HCEC 1CT (cell line): ENCODE measurements around the gene ITGA6.

Experiments used
- DNase-seq: peaks from one replicate; pipeline ENCODE4 v3.0.0-alpha.2; 2017

The ITGA6 gene

GRCh38 chr2:172465417-172466334, 38.3 kb downstream of the ITGA6 start:
- DNase-seq = peak; percentile 82

- no peak for DNase-seq
Observed at GRCh38 chr2:172467382-172467781, 40.0 kb downstream of the ITGA6 start.

DNA sequence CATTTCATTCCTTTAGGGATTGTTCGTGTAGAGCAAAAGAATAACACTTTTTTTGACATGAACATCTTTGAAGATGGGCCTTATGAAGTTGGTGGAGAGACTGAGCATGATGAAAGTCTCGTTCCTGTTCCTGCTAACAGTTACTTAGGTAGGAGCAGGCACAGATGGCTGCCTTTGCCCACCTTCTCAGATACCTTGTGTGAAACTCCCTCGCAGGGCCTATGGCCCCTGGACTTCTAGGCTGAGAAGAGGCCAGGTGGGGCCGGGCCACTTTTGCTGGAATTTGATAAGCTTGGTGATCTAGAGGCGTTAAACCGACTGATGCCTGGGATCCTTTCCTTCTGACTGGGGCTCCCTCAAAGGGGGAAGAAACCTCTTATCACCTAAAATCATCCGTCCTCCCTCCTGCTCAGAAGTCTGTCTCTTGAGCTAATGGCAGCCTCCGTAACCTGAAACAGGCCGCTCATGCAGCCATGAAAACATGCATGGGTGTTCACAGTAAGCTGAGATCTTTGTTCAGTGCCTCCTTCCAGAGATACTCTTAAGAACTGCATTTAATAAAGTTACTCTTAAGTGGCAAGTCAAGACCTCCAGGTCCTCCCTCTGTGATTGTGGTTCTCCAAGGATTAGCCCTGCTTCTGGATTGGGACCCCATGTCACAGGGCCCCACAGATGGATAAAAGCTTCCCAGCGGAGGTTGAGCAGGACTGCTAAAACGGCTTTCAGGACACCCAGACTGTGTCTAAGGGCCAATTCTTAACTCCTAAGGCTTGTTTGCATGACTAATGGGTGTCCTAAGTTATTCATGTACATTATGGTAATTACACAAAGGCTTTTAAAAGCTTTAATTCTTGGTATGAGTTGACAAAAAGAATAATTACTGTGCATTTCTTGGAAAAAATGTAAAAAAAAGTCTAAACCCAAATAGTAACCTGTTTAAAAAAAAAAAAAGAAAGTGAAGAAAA, 43.9 kb downstream of the ITGA6 start:
- DNase-seq = no peak

DNA sequence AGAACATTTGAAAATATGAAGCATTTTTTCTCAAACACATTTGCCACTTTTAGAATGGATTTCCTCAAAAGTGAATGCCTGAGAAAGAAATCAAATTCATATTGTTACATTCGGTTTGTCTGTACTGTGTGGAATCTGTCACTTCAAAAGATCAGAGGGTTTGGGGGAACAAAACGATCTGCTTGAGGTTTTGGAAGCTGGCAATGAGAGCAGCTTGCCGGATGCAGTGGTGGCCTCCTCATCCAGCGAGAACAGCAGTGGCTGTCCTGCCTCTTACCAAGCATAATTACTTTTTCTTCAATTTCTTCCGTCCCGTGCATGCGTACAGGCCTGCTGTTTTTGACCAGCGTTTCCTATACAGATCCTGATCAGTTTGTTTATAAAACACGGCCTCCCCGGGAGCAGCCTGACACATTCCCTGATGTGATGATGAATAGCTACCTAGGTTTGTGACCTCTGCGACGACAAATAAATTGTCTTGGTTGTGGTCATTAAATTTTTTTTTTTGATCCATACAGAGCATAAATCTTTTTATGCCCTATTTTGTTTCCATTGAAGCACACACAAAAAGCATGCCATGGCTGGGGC, 45.2 kb downstream of the ITGA6 start:
- no peak for DNase-seq

DNA sequence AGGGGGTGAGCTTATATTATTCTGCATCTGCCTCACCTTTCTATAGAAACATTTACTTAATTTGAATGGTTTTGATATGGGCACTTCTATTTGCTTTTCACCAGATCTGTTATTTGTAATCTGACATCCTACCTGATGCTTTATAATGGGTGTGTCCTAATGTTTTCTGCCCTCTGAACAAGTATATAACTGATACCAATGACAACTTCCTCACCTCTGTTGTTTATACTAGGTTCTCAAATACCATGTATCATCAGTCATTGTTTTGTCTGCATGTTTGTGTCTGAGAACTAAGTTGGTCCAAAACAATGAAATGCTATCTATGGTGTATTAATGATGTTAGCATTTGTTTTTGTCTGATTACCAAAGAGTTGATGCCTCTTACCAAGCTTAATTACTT, 45.8 kb downstream of the ITGA6 start:
- DNase-seq = no peak

GRCh38 chr2:172478353-172478752, 51.0 kb downstream of the ITGA6 start:
- DNase-seq = no peak

- DNase-seq = peak; percentile 64
Observed at GRCh38 chr2:172480301-172481218, 53.2 kb downstream of the ITGA6 start.

GRCh38 chr2:172481507-172482262, 54.3 kb downstream of the ITGA6 start:
- DNase-seq = no peak

GRCh38 chr2:172484253-172484652, 56.9 kb downstream of the ITGA6 start:
- DNase-seq = peak; percentile 34

GRCh38 chr2:172484706-172485105, 57.3 kb downstream of the ITGA6 start:
- DNase-seq = no peak

GRCh38 chr2:172488556-172488955, 61.2 kb downstream of the ITGA6 start:
- no peak for DNase-seq

DNA sequence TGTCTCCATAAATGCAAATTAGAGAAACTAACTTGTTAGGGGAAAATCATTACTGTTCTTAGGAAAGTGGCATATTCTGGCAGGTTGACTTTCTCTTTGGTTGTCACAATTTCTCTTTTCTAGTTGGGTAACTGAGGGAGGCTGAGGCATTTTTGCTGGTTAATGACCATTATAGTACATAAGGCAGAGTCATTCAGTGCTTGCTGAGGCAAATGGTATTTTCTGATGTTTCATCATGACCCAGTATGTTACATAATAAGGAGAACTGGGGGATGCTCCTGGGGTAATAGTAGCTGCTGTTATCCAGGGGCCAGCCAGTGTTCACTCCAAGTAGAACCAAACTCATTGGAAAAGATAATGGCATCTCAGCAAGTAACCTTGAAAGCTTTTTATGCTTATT, 62.3 kb downstream of the ITGA6 start:
- peak; percentile 1 for DNase-seq

DNA sequence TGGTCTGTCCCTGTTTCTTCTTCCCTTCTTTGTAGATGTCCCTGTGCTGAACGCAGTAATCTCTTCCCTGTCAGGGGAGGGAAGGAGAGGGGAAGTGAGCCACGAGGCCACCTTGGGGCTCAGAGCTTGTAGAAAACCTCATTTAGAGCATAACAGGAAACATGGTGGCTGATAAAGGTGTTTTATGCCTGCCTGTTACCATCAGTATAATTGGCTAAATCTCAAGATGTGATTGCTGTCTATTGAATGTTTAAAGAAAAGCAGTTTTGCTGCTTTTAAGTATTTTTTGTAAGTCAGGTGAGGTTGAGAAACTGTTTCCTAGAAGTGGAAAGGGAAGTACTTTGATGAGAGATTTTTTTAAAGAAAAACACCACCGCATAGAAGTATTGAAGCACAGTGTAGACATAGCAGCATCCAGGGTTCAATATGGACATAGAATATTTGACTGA, 68.8 kb downstream of the ITGA6 start:
- no peak for DNase-seq

GRCh38 chr2:172507199-172507598, 79.8 kb downstream of the ITGA6 start:
- DNase-seq = no peak

GRCh38 chr2:172510088-172510487, 82.7 kb downstream of the ITGA6 start:
- no peak for DNase-seq

DNA sequence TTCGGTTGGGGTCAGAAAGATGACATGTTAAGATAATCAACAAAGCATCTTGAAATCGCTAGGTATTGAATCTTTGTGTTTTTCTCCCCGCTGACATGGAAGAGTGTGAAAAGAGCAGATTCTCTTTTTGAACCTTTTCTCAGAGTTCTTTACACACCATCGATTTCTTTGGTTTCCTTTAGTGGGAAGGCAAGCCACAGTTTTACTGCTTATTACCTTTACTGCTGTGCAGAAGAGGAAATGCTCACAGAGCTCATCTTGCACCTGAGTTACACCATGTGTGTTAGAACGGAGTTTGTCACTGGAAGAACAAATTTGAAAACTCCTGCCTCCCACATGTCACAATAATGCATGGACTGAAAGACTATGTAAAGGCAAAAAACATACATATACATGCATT, 83.2 kb downstream of the ITGA6 start:
- no peak for DNase-seq

DNA sequence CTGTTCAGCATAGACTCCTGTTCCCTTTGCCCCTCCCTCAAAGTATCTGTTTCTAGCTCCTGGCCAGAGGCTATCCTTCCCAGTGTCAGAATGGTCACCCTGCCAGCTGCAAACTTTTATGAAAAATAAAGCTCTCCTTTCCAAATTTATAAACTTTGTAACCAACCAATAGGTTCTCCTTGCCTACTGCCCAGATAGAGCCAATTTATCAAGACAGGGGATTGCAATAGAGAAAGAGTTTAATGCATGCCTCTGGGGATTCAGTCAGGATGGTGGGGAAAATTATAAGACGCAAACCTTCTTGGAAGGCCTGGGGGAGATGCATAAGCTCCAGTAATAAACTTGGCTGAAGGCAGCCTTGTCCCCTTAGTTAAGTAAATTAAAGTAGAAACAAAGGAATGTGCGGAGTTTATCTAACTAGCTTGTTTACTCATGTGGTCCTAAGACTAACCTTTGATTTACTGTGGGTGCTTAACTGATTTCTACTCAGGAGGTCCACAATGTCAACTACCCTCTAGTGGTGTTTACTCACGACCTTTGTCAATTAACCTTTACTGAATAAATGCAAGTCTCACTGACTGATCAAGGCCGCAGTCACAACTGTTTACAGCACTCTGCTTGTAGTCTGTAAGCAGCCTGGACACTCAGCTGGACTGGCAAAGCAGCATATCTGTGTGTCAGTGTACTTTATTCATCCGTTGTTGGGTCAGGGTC, 85.6 kb downstream of the ITGA6 start:
- DNase-seq = no peak

- DNase-seq = no peak
Observed at GRCh38 chr2:172513524-172513900, 86.1 kb downstream of the ITGA6 start.

- no peak for DNase-seq
Observed at GRCh38 chr2:172513935-172514586, 86.7 kb downstream of the ITGA6 start.

DNA sequence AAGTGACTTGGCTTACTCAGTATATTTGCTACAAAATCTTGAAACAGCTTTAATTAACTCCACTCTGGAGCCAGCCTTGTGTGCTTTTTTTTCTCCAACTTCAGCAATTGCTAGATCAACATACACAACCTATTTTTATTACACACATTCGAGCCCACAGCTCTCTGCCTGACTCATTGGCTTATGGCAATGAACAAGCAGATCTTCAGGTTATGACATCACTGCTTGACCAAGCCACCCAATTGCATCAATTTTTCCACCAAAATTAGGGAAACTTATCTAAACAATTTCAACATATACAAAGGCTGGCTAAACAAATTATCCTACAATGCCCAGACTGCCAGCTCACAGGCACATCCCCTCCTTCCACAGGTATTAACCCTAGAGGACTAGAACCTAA, 88.9 kb downstream of the ITGA6 start:
- DNase-seq = peak; percentile 76
